HG02623 (cell line): ENCODE data around the gene TXNDC11.

Source experiments
- ATAC-seq: cut with Tn5 transposase; IDR thresholded peaks from one replicate; pipeline ENCODE4 v1.9.1; 2021; ENCODE audit warnings: moderate library complexity; ENCODE audit not compliant: unreplicated experiment

Gene TXNDC11

DNA sequence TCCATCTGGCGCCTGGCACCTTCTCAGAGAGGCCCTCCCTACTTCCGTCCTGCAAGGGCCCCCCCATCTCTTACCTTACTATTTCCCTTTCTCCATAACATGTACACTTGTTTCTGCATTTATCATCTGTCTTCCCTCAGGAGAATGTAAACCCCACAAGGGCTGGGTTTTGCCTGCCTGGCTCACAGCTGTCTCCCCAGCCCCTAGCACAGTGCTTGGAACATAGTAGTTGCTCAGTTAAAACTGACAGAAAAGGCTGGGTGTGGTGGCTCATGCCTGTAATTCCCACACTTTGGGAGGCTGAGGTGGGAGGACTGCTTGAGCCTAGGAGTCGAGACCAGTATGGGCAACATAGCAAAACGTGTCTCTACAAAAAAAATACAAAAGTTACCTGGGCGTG, 80.1 kb downstream of the TXNDC11 start:
- no peak for ATAC-seq

- ATAC-seq, result no peak
Measured at GRCh38 chr16:11660565-11660964, 82.1 kb downstream of the TXNDC11 start.

DNA sequence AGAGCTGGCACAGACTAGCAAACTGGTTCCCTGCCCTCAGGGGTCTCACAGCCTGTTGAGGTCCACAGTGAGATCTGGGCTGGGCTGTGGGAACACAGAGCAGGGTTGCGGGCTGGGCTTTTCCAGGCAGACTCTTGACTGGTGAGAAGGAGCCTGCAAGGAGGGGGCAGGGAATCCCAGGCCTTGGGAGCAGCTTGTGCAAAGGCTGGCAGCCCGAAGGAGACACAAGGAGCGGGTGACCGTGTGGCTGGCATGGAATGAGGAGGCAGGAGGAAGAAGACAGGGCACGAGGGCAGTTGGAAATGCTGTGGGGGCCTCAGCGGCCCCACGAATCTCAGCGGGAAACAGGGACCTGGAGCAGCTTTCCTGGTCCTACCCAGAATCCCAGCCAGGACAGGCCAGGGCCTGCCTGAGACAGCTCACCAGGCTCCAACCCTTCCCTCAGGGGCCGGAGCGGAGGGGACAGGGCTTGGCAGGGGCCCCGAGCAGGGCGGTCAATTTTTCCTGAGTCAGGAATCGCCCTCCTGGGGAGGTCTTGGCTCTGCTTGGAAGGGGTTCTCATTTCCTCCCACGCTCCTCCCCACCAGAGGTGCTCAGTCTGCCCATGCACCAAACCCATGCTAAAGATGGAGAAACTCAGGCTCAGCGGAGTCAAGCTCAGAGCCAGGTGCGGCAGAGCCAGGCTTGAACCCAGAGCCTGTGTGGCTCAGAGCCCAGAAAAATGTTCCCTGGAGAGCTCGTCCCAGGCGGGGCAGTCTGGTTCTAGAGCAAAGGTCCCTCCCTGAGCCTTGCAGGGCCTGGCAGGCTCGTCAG, 83.6 kb downstream of the TXNDC11 start:
- no peak for ATAC-seq

- ATAC-seq, result no peak
Measured at GRCh38 chr16:11657556-11657955, 85.1 kb downstream of the TXNDC11 start.

DNA sequence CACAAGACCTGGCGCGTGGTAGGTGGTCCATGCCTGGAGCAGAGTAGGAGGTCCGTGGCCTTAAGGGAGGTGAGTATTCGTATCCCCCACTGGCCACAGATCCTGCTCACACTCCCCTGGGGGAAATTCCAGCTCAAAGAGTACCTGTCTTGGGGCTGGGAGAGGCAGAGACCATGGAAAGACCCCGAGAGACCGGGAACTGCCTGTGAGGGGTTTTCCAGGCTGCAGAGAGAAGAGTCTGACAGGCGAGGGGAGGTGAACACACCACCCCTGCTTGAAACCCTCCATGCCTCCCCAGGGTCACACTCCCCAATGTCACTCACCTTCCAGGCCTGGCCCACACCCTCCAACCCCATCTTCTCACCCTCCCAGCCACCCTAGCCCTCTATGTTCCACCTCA, 87.0 kb downstream of the TXNDC11 start:
- no peak for ATAC-seq

DNA sequence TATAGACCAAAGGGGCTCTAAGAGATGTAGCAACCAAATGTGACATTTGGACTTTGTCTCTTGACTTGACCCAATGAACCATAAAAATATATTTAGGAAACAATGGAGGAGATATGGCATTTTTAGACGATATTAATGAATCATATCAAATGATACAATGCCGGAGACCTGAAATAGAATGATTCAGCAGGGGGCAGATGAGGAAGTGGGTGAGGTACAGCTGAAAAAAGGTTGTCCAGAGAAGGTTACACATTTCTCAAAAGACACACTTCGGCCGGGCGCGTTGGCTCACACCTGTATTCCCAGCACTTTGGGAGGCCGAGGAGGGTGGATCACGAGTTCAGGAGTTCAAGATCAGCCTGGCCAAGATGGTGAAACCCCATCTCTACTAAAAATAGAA, 90.9 kb downstream of the TXNDC11 start:
- ATAC-seq, result no peak

- ATAC-seq, result no peak
Measured at GRCh38 chr16:11650641-11651591, 91.7 kb downstream of the TXNDC11 start.

- ATAC-seq, result no peak
Measured at GRCh38 chr16:11649276-11649675, 93.4 kb downstream of the TXNDC11 start.

GRCh38 chr16:11642765-11643116, 99.9 kb downstream of the TXNDC11 start:
- no peak for ATAC-seq

DNA sequence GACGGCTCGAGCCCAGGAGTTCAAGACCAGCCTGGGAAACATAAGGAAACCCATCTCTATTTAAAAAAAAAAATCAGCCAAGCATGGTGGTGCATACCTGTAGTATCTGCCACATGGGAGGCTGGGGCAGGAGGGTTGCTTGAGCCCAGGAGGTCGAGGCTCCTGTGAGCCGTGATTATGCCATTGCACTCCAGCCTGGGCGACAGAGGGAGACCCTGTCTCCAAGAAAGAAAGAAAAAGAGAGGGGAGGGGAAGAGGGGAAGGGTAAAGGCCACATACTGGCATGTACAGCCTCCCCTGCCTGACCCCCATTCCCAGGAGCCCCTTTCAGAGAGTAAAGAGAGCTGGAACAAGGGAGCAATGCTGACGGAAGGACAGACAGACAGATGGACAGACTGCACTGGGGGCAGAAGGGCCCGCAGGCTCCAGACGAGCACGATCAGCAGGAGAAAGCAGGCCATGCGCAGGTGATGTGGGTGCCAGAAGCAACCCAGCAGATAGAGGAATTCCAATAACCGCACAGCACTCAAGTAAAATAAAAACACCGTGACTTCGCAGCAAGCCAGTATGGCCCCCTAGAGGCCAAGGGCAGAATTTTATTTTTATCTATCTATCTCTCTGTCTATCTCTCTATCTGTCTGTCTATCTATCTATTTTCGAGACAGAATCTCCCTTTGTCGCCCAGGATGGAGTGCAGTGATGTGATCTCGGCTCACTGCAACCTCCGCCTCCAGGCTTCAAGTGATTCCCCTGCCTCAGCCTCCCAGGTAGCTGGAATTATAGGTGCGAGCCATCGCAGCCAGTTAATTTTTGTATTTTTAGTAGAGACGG, 101.5 kb downstream of the TXNDC11 start:
- no peak for ATAC-seq

DNA sequence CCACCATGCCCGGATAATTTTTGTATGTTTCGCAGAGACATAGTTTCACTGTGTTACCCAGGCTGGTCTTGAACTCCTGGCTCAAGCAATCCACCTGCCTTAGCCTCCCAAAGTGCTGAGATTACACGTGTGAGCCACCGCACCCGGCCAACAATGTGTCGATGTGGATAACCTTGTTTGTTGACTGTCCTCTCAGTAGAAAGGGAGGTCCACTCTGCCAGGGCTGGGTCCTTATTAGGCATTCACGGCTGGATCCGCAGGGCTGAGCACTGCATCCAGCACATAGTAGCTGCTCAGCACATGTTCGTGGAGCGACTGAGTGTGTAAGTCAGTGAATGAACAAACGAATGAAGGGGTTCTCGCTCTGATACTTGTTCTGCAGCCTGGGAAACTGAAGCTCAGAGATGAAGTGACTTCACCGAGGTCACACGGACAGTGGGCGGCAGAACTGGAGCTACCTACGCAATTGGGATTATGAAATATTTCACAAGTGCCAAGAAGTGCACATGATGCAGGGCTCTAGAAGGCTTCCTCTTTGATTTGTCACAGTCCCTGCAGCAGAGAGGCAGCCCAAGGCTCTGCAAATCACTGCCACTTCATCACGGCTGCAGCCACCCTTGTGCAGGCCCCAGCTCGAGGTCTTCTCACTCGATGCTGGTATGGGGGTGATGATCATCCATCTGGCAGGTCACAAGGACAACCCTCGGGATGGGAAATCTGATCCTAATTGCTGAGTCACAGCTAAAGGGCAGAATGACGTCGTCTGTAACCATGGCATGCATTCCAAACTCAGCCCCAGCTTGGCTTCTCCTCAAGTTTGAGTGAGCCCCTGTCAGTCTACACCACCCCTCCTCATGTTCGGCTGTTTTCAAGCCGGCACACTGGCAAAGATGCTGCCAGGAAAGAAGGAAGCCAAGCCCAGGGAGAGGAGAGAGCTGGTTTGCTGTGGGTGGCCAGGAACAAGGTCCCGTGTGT, 102.4 kb downstream of the TXNDC11 start:
- ATAC-seq, result no peak

DNA sequence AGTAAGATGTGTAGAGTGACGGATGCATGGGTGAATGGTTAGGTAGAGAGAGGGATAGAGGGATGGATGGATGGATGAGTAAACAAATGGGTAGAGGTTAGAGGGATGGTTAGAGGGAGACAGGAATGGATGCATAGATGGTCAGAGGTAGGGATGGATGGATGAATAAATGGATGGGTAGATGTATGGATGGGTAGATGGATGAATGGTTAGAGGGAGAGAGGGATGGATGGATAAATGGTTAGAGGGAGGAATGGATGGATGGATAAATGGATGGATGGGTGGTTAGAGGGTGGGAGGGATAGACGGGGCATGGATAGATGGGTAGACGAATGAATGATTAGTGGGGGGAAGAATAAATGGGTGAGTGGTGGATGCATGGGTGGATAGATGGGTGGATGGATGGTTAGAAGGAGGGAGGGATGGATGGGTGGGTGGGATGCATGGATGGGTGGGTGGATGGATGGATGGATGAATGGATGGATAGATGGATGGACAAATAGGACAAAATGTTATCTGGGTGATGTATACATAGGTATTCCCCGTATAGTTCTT, 103.6 kb downstream of the TXNDC11 start:
- ATAC-seq, result no peak

- ATAC-seq, result no peak
Measured at GRCh38 chr16:11638140-11638539, 104.5 kb downstream of the TXNDC11 start.

DNA sequence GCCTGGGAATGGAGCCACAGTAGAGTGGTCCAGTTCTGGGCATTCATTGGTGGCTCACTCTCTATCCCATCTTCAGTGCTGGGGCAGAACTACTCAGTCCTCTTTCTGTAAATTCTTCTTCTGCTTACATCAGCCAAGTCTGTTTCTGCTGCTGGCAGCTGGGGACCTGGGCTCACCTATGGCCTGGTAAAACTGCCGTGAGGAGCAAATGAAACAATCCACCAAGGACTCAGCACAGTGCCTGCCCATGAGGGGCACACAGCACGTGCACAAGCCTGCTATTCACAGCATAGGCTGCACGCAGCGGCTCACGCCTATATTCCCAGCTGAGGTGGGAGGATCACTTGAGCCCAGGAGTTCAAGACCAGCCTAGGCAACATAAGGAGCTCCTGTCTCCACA, 105.3 kb downstream of the TXNDC11 start:
- ATAC-seq, result no peak

GRCh38 chr16:11636172-11636721, 106.4 kb downstream of the TXNDC11 start:
- ATAC-seq, result no peak

GRCh38 chr16:11635679-11636171, 106.9 kb downstream of the TXNDC11 start:
- no peak for ATAC-seq

DNA sequence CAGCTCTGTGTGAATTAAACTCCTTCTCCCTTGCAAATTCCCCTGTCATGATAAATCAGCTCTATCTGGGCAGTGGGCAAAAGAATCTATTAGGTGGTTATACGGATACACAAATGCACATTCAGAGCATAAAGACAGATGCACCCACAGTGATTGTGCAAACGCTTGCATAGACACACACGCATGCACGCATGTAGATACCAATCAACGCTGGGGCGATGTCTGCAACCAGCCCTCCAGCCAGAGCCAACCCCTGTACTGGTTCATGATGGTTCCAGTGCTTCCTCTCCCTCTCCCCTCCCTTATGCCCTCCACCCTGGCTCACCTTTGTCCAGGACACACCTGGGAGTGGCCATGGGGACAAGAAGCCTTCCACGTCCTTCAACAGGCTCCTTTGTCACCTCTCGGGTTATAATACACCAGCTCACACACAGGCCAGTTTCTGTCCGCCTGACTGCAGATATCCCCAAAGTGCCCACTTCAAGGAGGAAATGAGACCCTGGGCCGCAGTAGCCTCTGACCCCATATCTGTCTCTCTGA, 107.5 kb downstream of the TXNDC11 start:
- no peak for ATAC-seq

GRCh38 chr16:11634312-11634711, 108.3 kb downstream of the TXNDC11 start:
- no peak for ATAC-seq

- ATAC-seq, result no peak
Measured at GRCh38 chr16:11633113-11633512, 109.5 kb downstream of the TXNDC11 start.
